Activated CD4-positive, alpha-beta T cell treated with anti-CD3 and anti-CD28 coated beads for 4 hours (primary cell): Measurements from ENCODE around the gene NEU2.

Experiments
- DNase-seq, 2 donors: peaks; one replicate each; pipeline ENCODE4 v3.0.0-alpha.2; 2020

The NEU2 gene

GRCh38 chr2:233081232-233081730, 48.8 kb downstream of the NEU2 start:
- peak; percentile 63 to 64 for DNase-seq

DNA sequence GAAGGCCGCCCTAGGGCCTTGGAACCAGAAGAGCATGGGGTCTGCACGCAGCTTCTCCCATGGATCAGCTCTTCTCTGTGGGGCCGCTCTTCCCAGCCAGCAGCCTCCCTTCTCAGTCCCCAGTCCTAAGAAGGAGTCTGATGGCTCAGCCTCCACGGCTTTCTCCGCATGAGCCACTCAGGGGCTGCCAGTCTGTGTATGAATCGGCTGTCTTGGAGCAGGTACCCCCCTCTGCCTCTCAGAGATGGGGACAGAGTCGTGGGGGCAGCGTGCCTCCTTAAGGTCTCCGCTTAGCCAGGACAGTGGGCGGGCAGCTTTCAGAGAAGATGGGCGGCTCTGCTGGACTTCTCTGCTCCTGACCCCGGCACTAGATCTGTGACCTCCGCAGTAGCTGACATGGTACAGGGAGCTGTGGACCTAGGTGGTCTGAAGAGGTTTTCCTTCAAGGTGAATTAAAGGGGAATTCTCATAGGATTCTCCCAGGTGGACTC, 49.3 kb downstream of the NEU2 start:
- DNase-seq = no peak

DNA sequence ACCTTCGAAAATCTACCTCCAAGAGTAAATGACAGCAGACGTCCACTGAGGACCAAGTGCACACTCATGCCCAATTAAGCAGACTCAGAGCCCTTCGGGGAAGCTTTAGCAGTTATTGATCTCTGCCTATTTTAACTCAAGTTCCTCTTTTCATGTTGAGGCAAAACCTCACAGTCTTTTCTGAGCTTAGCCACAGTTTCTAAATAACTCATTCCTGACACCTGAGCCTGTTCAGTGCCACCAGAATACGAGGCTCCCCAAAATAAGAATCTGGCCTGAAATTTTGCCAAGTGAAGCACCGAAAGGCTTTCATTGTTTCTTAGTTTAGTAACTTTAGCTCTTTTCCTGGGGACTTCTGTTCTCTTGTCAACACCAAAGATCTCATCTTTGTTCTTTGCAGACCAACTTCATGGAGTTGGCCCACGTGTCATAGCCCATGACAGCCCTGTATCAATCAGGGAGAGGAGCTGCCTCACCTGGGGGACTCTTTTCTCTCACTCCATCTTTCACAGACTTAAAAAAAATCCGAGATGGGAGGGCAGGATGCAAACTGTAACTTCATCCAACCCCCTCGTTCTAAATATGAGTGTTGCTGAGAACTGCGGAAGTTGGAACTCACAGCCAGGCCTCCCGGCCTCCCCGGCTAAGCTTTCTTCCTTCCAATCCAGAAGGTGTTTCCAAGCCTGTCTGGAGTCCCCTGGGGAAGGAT, 49.9 kb downstream of the NEU2 start:
- DNase-seq = no peak

DNA sequence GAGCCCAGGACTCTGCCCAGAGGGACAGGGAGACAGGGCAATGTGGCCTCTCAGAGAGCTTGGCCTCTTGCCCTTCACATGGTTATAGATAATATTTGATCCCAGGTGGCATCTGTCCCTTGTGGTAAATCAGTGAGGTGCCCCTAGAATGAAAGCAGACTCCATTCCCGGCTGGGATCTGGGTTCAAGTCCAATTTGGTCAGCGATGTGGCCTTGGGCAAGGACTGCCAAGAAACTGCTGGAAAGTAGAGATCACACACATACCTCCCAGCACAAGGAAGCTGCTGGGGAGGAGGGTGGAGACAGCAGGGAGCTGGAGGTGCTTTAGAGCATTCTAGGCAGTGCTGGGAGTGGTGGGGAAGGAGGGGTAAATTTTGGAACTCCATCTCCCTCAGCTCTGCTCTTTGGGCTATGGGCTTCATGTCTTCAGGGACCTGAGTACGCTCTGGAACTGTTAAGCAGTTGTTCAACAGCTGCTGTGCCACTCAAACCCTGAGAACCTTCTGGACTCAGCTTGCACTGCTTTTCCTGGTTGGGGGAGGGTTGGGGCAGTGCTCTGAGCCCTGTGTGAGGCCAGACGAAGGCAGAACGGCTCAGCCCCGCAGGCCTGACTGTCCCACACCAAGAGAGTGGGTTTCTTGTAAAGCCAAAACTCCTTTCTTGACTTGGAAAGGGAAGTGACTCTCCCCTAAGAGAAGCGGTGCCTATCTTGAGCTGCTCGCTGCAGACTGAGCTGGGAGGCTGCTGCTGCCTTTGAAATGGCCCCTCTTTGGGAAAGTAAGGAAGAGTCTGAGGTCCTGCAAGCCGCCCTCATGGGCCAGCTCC, 50.7 kb downstream of the NEU2 start:
- DNase-seq = no peak

DNA sequence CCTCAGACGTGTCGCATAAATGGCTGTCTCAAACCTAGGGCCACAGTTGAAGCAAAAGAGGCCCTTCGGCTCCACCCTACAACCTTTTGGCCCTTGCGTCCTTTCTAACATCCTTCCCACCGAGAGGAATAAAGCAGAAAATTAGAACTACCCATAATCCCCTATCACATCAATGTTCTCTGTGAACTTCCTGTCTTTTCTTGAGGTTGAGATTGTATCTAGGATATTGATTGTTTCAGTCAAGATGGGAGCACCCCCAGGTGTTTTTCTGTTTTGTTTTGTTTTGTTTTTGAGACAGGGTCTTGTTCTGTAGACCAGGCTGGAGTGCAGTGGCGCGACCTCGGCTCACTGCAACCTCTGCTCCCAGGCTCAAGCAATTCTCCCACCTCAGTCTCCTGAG, 51.3 kb downstream of the NEU2 start:
- no peak for DNase-seq

- DNase-seq = no peak
These were observed 52.0 kb downstream of the NEU2 start for GRCh38 chr2:233084488-233084887.
